Effector memory CD4-positive, alpha-beta T cell (primary cell): Measurements from ENCODE around the gene FDX1.

ENCODE experiments used
- DNase-seq, 3 donors: peaks; one replicate each; pipeline ENCODE4 v3.0.0-alpha.2; 2020
- H3K27ac ChIP-seq: 2 replicates; pipeline ENCODE4 v1.7.0; 2013; ENCODE audit warnings: mild to moderate bottlenecking, low read length, moderate library complexity; ENCODE audit not compliant: insufficient read depth, poor library complexity, severe bottlenecking
- H3K27me3 ChIP-seq: replicated peaks from 2 replicates; pipeline ENCODE4 v1.7.0; 2013; ENCODE audit warnings: mild to moderate bottlenecking, low read length; ENCODE audit not compliant: insufficient read depth, control insufficient read depth, poor library complexity, severe bottlenecking
- H3K36me3 ChIP-seq: 2 replicates; pipeline ENCODE4 v1.7.0; 2013; ENCODE audit warnings: mild to moderate bottlenecking, low read length, moderate library complexity; ENCODE audit not compliant: control insufficient read depth, insufficient read depth
- H3K4me1 ChIP-seq: 2 replicates; pipeline ENCODE4 v1.7.0; 2013; ENCODE audit warnings: low read length, mild to moderate bottlenecking; ENCODE audit not compliant: control insufficient read depth, insufficient read depth, poor library complexity, severe bottlenecking
- H3K4me3 ChIP-seq: 2 replicates; pipeline ENCODE4 v1.7.0; 2013; ENCODE audit warnings: low read length, low read depth, mild to moderate bottlenecking; ENCODE audit not compliant: insufficient read depth, poor library complexity, severe bottlenecking
- H3K9me3 ChIP-seq: 2 replicates; pipeline ENCODE4 v1.7.0; 2013; ENCODE audit warnings: mild to moderate bottlenecking, low read length, moderate library complexity; ENCODE audit not compliant: control insufficient read depth

Gene FDX1

DNA sequence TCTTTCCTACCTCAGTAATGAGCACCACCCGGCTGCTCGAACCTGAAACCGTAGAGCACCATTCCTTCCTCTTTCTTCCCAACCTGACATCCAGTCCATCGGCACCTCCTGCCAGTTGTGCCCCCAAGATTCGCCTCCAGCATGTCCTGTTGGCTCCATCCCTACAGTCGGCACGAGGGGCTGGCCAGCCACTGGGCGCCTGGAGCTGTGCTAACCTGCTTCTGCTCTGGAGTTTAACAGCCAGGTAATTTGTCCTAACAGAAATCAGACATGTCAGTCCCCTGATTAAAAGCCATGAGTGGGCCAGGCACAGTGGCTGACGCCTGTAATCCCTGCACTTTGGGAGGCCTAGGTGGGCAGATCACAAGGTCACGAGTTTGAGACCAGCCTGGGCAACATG is 16.8 kb downstream of the FDX1 start:
- DNase-seq = no peak
- H3K9me3 ChIP-seq = no peaks in the 10 kb centered on the region

DNA sequence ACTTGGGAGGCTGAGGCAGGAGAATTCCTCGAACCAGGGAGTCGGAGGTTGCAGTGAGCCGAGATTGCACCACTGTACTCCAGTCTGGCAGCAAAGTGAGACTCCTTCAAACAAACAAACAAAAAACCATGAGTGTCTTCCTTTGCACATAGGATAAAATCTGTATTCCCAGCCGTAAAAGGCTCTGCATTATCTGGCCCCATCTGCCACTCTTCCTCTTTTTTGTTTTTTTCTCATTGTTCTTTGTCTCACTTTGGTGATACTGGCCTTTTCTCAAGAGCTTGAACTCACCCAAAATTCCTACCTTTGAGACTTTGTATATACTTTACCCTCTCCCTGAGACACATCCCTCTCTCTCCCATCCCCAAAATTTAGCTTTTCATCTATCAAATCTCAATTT is 17.6 kb downstream of the FDX1 start:
- Histone ChIP-seq H3K4me1 (no peaks in the 10 kb centered on the region), H3K27me3 (no peaks in the 10 kb centered on the region), H3K36me3 (peaks cover 8% of the 10 kb centered on the region), H3K4me3 (no peak overlapping the region), H3K27ac (no peak overlapping the region), H3K9me3 (no peaks in the 10 kb centered on the region)
- no peak for DNase-seq

More for the DNA sequence above, 16.8 kb downstream of the FDX1 start:
- Histone ChIP-seq H3K36me3 (peaks cover 8% of the 10 kb centered on the region), H3K4me1 (no peaks in the 10 kb centered on the region), H3K27ac (no peak overlapping the region), H3K4me3 (no peak overlapping the region), H3K27me3 (no peaks in the 10 kb centered on the region)

DNA sequence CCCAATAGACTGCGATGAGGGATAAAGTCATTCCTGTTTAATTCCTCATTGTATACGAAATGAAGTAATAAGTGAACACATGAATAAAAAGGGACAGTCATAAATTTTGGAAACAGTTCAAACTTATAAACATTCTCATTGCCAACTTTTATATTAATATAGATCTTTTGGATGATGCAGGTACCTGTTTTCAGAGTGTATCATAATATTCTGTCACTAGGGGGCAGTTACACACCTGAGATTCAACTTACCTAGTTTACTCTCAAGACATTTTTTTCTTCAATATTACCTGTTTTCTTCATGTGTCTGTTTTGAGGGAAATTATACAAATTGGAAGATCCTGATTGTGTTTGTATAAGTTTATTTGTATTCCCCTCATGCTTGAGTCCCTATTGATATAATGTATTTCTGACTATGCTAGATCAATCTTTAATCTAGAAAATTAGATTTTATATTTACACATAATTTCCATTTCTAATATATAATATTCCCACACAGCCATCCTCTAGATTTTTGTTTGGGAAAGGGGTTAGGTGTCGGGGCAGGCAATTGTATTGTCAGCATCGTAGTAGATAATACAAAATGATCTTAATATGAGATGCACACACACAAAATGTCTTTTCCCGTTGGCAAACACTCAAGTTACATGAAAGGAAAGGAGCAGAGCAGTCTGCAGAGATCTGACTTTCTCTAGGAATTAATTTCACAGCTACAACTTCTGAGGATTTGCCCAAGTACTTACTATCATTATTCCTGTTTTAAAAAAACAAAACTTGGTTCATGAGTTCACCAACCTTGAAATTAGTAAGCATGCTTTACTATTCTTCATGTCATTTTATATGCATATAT is 18.4 kb downstream of the FDX1 start:
- no peaks in the 10 kb centered on the region for H3K9me3 ChIP-seq
- peaks cover 8% of the 10 kb centered on the region for H3K36me3 ChIP-seq
- no peak overlapping the region for H3K27ac ChIP-seq
- no peak overlapping the region for H3K4me3 ChIP-seq
- H3K4me1 ChIP-seq = no peaks in the 10 kb centered on the region
- H3K27me3 ChIP-seq = no peaks in the 10 kb centered on the region
- DNase-seq = no peak

DNA sequence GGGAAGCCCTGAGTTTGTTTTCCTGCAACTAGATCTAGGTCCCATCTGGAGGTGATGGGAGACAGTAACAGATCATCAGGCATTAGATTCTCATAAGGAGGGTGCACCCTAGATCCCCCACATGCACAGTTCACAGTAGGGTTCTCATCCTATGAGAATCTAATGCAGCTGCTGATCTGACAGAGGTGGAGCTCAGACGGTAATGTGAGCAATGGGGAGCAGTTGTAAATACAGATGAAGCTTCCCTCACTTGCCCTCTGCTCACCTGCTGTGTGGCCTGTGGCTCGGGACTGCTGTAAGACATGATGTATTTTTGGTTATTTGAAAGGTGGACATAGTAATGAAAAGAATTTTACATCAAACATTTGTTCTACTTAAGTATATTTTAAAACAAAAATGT is 20.5 kb downstream of the FDX1 start:
- no peak overlapping the region for H3K4me3 ChIP-seq
- H3K36me3 ChIP-seq = peaks cover 8% of the 10 kb centered on the region
- no peak for DNase-seq
- H3K27me3 ChIP-seq = no peaks in the 10 kb centered on the region
- H3K9me3 ChIP-seq = no peaks in the 10 kb centered on the region
- H3K27ac ChIP-seq = no peak overlapping the region
- no peaks in the 10 kb centered on the region for H3K4me1 ChIP-seq

DNA sequence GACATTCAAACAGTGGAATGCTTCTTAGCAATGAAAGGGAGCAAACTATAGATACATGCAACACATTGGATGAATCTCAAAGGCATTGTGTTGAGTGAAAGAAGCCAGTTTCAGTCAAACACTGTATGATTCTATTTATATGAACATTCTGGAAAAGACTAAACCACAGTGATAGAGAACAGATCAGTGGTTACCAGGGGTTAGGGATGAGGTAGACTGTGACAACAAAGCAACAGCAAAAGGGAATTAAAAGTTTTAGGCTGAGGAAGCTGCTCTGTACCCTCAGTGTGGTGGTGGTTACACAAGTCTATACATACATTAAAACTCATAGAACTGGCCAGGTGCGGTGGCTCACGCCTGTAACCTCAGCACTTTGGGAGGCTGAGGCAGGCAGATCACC is 23.0 kb downstream of the FDX1 start:
- H3K27ac ChIP-seq = no peak overlapping the region
- H3K4me1 ChIP-seq = no peaks in the 10 kb centered on the region
- H3K9me3 ChIP-seq = no peaks in the 10 kb centered on the region
- no peak overlapping the region for H3K4me3 ChIP-seq
- no peak for DNase-seq
- no peaks in the 10 kb centered on the region for H3K27me3 ChIP-seq
- H3K36me3 ChIP-seq = peaks cover 4% of the 10 kb centered on the region

DNA sequence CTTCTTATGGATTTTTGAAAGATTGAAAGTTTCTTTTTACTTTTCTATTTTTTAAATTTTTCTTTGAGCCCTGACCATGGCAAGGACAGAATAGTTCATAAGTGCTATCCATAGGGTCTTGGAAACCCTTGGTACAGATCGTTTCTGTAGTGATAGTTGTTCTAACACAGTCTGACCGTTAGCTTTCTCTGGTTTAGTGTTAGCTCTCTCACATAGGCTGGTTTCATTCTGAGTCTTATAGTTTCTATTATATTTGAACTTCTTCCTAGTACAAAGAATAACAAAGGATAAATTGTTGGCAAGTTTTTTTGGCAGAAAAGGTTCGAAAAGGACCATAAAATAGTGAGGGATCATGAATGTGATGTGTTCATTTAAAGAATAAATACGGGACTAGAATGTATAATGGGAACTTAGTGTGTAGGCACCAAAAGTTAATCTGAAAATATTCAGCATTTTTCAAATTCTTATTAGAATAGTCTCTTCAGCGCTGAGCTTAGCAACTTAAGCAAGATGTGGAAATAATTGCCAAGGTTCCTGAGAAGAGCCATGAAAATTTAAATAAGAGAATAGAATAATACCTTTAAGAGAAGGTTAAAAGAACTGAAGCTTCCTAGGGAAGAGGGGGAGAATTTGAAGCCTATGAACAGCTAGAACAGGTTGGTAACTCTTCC is 24.1 kb downstream of the FDX1 start:
- Histone ChIP-seq H3K36me3 (peaks cover 9% of the 10 kb centered on the region), H3K4me3 (no peak overlapping the region), H3K27ac (no peak overlapping the region), H3K27me3 (no peaks in the 10 kb centered on the region), H3K4me1 (no peaks in the 10 kb centered on the region), H3K9me3 (no peaks in the 10 kb centered on the region)
- DNase-seq = no peak

DNA sequence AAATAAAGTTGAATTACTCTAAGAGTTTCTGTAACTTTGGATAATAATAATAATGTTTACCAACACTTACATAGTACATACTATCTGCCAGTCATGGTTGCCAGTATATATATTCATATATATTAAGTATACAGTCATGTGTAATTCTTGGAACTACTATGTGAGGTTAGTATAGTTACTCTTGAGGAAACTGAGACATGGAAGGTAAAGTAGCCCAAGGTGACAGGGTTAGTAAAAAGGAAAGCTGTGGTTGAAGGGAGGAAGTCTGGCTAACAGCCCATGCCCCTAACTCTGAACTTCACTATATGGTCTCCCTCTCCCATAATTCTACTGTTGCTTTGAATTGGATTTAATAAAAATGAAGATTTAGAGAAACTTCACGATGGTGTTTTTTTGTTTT is 24.9 kb downstream of the FDX1 start:
- H3K4me1 ChIP-seq = no peaks in the 10 kb centered on the region
- H3K4me3 ChIP-seq = no peak overlapping the region
- DNase-seq = no peak

DNA sequence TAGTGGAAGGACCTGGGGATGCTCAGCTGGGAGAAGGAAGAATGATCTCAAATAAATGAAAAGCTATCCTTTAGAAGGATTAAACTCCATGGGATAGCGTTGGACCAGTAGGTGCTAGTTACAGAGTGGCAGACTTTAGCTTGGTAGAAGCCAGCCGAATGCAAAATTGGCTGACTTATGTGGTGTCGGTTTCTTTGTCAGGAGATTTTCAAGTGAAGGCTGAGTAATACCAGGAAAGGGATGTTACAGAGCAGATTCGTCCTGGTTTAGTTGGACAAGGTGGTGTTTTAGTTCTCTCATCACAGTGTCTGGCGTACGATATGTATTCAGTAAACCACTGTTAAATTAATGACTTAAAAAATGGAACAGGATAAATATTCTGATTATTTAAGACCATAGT is 26.0 kb downstream of the FDX1 start:
- no peaks in the 10 kb centered on the region for H3K27me3 ChIP-seq
- no peak for DNase-seq
- no peak overlapping the region for H3K4me3 ChIP-seq
- no peaks in the 10 kb centered on the region for H3K9me3 ChIP-seq
- no peak overlapping the region for H3K27ac ChIP-seq
- H3K36me3 ChIP-seq = peaks cover 13% of the 10 kb centered on the region
- no peaks in the 10 kb centered on the region for H3K4me1 ChIP-seq

More for the DNA sequence above, 24.9 kb downstream of the FDX1 start:
- no peaks in the 10 kb centered on the region for H3K27me3 ChIP-seq
- no peaks in the 10 kb centered on the region for H3K9me3 ChIP-seq
- no peak overlapping the region for H3K27ac ChIP-seq
- peaks cover 9% of the 10 kb centered on the region for H3K36me3 ChIP-seq

DNA sequence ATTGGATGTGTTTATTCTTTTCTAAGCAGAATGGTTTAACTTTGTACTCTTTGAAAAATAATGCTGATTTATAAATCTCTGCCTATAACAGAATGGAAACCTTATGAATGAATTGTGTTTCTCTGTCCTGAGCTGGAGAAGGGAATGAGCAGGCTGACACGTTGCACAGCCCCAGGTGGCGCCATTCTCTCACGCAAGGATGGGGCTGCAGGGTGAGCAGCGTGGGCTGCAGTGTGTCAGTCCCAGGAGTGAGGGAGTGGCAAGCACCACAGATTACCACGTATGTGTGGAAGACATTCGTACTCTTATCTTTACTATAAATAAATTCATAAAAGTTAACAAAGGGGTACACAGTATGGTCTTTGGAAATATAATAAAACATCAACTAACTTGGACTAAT is 33.4 kb downstream of the FDX1 start:
- DNase-seq = no peak
- H3K36me3 ChIP-seq = peaks cover 23% of the 10 kb centered on the region
- no peaks in the 10 kb centered on the region for H3K27me3 ChIP-seq
- no peaks in the 10 kb centered on the region for H3K9me3 ChIP-seq
- no peak overlapping the region for H3K4me3 ChIP-seq
- H3K27ac ChIP-seq = no peak overlapping the region
- no peaks in the 10 kb centered on the region for H3K4me1 ChIP-seq

DNA sequence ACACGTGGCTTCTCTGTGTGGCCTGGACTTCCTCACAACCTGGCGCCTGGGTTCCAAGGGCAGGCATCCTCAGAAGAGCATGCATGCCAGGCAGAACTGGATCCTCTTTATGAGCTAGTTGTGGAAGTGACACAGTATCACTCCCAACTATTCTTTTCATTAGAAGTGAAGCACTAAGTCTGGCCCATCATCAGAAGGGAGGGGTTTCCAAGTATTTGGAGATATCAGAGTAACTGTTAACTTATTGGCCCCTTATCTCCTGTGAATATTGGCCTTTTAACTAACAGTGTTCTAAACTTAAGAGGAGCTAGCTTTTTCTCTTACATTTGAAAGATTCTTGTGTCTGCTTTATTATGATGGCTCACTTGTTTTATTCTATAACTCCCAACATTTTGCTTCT is 35.5 kb downstream of the FDX1 start:
- Histone ChIP-seq H3K36me3 (peaks cover 22% of the 10 kb centered on the region), H3K27ac (no peak overlapping the region), H3K4me1 (no peaks in the 10 kb centered on the region), H3K27me3 (no peaks in the 10 kb centered on the region), H3K9me3 (no peaks in the 10 kb centered on the region), H3K4me3 (no peak overlapping the region)
- no peak for DNase-seq
